ENCODE data around the gene NCK2. TPM values are rescaled to one million over a fixed set of nuclear protein-coding genes. Genes with fewer than 3 reads are reported as not detected.
A peak's percentile ranks its signal among the peaks of the same experiment; 100 is the strongest.

NCK2 gene
- total and polyA plus RNA-seq, 4 donors = 19.3 to 54.4 (median 33.9) TPM

GRCh38 chr2:105773568-105773967 is 28.9 kb downstream of the NCK2 start:
- H3K9ac ChIP-seq (ENCODE audit: insufficient read depth in 1 of 2, low read length in 2 of 2) = no peak overlapping the region
- peaks cover 0 to 30% (median 11%) of the 10 kb centered on the region in 5 donors for H3K4me1 ChIP-seq (ENCODE audit: control insufficient read depth in 5 of 5, insufficient read depth in 5 of 5, low read length in 5 of 5)
- DNase-seq (no peak), ATAC-seq (ENCODE audit: insufficient read depth, low FRiP score) (no peak)
- H3K27ac ChIP-seq (ENCODE audit: low read depth in 1 of 2, low read length in 1 of 2) = no peak overlapping the region
- no peaks in the 10 kb centered on the region for H3K9me3 ChIP-seq (ENCODE audit: control insufficient read depth in 4 of 4, insufficient read depth in 3 of 4, low read length in 3 of 4)
- WGBS, 2 donors = 54 to 79% methylated on average over 2 of the region's 2 CpGs
- H3K4me3 ChIP-seq = no peak overlapping the region
- H3K36me3 ChIP-seq (ENCODE audit: control insufficient read depth in 4 of 4, insufficient read depth in 4 of 4, low read length in 4 of 4) = peaks cover 0 to 7% (median under 1%) of the 10 kb centered on the region in 4 donors
- TF ChIP-seq, protein P1, sequence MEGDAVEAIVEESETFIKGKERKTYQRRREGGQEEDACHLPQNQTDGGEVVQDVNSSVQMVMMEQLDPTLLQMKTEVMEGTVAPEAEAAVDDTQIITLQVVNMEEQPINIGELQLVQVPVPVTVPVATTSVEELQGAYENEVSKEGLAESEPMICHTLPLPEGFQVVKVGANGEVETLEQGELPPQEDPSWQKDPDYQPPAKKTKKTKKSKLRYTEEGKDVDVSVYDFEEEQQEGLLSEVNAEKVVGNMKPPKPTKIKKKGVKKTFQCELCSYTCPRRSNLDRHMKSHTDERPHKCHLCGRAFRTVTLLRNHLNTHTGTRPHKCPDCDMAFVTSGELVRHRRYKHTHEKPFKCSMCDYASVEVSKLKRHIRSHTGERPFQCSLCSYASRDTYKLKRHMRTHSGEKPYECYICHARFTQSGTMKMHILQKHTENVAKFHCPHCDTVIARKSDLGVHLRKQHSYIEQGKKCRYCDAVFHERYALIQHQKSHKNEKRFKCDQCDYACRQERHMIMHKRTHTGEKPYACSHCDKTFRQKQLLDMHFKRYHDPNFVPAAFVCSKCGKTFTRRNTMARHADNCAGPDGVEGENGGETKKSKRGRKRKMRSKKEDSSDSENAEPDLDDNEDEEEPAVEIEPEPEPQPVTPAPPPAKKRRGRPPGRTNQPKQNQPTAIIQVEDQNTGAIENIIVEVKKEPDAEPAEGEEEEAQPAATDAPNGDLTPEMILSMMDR (IDR thresholded peaks at IDR 0.05; ENCODE audit: control extremely low read depth, extremely low read depth) = no peak
- H3K27me3 ChIP-seq (ENCODE audit: control insufficient read depth in 3 of 3, insufficient read depth in 3 of 3, low read length in 2 of 3) = no peaks in the 10 kb centered on the region

GRCh38 chr2:105774781-105775337 is 30.1 kb downstream of the NCK2 start:
- Histone ChIP-seq H3K36me3 (ENCODE audit: control insufficient read depth in 4 of 4, insufficient read depth in 4 of 4, low read length in 4 of 4) (peaks cover 0 to 7% (median under 1%) of the 10 kb centered on the region in 4 donors), H3K27me3 (ENCODE audit: control insufficient read depth in 3 of 3, insufficient read depth in 3 of 3, low read length in 2 of 3) (no peaks in the 10 kb centered on the region), H3K4me1 (ENCODE audit: control insufficient read depth in 5 of 5, insufficient read depth in 5 of 5, low read length in 5 of 5) (peaks cover 0 to 31% (median 11%) of the 10 kb centered on the region in 5 donors), H3K27ac (ENCODE audit: low read depth in 1 of 2, low read length in 1 of 2) (no peak overlapping the region), H3K9ac (ENCODE audit: insufficient read depth in 1 of 2, low read length in 2 of 2) (no peak overlapping the region), H3K4me3 (no peak overlapping the region), H3K9me3 (ENCODE audit: control insufficient read depth in 4 of 4, insufficient read depth in 3 of 4, low read length in 3 of 4) (no peaks in the 10 kb centered on the region)
- no peak for ATAC-seq (ENCODE audit: insufficient read depth, low FRiP score)
- WGBS, 2 donors = 62 to 64% methylated on average over 4 of the region's 4 CpGs
- TF ChIP-seq, protein P1 (IDR thresholded peaks at IDR 0.05; ENCODE audit: control extremely low read depth, extremely low read depth) = no peak
- DNase-seq = no peak

DNA sequence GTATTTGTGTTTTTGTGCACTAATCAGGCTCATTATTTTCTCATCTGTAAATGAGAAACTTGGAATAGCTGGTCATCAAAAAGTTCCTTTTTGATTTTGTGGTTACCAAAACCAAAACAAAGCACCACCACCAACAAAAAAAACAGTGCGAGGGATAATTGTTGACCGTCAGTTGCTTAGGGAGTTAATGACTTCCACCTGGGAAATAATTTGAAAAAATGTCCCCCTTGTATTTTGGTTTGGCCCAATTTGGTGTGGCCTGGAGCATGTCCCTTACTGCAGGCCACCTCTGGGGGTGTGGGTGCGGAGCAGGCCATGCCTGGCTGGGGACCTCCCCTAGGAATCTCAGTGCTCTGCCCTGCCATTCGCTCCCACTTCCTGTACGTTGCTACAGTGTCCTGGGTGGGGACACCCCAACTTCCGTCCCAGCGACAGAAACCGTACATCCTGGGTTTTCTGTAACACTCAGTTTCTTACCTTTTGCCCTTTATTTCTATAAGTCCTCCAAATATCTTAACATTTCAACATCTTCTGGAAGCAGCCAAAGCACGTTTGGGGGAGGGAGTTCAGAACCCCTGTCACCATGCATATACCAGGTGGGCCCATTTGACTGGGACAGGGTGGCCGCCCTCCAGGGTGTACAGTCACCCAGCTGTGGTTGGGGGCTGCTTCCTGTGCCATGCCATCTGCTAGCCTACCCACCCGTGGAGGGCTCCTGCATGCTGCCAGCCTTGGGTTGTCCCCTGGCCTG is 31.3 kb downstream of the NCK2 start:
- H3K4me1 ChIP-seq (ENCODE audit: control insufficient read depth in 5 of 5, insufficient read depth in 5 of 5, low read length in 5 of 5) = peaks cover 3 to 36% (median 15%) of the 10 kb centered on the region in 5 donors
- no peak overlapping the region for H3K4me3 ChIP-seq

More for the DNA sequence above, 31.3 kb downstream of the NCK2 start:
- ATAC-seq (ENCODE audit: insufficient read depth, low FRiP score) = no peak
- peaks cover 0 to 7% (median under 1%) of the 10 kb centered on the region in 4 donors for H3K36me3 ChIP-seq (ENCODE audit: control insufficient read depth in 4 of 4, insufficient read depth in 4 of 4, low read length in 4 of 4)
- TF ChIP-seq, protein P1 (IDR thresholded peaks at IDR 0.05; ENCODE audit: control extremely low read depth, extremely low read depth) = no peak
- 28 to 51% methylated on average over 11 of the region's 11 CpGs for WGBS, 2 donors
- peak overlapping the region in 1 of 2 donors; percentile 9 for H3K27ac ChIP-seq (ENCODE audit: low read depth in 1 of 2, low read length in 1 of 2)
- no peak overlapping the region for H3K9ac ChIP-seq (ENCODE audit: insufficient read depth in 1 of 2, low read length in 2 of 2)
- no peak for DNase-seq
- no peaks in the 10 kb centered on the region for H3K27me3 ChIP-seq (ENCODE audit: control insufficient read depth in 3 of 3, insufficient read depth in 3 of 3, low read length in 2 of 3)
- H3K9me3 ChIP-seq (ENCODE audit: control insufficient read depth in 4 of 4, insufficient read depth in 3 of 4, low read length in 3 of 4) = no peaks in the 10 kb centered on the region
